HG03135 (cell line): ENCODE results near the gene DIO2.

Source experiments
- ATAC-seq: cut with Tn5 transposase; IDR thresholded peaks from one replicate; pipeline ENCODE4 v1.9.1; 2021; ENCODE audit warnings: mild to moderate bottlenecking, moderate library complexity; ENCODE audit not compliant: unreplicated experiment

The DIO2 gene

DNA sequence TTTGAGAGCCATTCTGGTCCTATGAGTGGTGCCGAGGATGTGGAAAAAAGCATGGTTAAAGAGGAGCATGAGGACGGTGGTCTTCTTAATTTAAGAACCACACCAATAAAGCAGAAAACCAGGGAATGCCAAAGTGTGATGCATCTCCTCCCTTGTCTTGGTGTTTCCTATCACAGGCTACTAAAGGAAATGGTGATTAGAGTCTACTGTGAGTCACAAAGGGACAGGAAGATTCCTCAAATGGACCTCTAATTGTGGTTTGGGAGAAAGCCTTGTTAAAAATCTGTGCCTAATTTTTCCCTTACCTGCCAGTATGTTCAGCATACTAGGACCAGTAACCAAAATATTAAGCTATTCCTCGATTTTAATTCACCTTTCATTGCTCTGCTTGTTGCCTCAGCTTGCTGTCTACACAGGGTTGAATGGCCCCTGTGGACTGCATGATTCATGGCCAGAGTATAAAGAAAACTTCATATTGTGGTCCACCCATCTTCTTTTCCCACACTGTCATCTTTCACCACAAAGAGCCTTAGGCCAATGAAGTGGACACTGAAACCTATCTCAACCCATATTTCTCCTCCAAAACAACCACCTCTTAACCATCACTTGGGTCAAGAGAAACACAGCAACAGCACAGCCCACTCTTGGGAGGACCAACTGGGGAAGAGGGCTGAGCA is 38.8 kb downstream of the DIO2 start:
- ATAC-seq, result no peak

DNA sequence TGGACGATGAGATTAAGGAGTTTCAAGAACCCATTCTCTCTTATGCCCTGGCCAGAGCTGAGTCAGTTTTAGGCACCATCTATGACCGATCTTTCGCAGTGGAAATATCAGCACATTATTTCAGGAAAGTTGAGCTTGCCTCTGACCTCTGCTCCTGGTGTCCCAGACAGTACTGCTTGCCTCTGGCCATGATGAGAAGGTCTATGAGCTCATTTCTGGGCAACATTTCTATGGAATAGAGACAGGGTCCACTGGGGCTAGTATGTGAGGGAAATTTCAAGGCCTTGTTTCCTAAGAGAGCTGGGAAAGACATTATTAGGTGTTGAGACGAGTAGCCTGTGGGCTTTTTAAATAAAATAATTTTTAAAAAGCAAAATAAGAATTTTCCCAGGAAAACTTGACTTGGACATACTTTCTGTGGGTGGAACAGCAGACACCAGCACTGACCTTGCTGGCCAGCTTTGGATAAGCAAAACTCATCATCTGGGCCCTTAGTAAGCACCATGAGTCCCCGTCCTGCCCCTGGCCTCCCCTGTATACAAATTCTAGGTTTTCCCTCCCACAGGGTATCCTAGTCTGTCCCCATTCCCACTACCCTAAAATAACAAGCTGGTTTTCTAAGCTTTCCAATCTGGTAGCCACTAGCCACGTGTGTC is 43.4 kb downstream of the DIO2 start:
- no peak for ATAC-seq

DNA sequence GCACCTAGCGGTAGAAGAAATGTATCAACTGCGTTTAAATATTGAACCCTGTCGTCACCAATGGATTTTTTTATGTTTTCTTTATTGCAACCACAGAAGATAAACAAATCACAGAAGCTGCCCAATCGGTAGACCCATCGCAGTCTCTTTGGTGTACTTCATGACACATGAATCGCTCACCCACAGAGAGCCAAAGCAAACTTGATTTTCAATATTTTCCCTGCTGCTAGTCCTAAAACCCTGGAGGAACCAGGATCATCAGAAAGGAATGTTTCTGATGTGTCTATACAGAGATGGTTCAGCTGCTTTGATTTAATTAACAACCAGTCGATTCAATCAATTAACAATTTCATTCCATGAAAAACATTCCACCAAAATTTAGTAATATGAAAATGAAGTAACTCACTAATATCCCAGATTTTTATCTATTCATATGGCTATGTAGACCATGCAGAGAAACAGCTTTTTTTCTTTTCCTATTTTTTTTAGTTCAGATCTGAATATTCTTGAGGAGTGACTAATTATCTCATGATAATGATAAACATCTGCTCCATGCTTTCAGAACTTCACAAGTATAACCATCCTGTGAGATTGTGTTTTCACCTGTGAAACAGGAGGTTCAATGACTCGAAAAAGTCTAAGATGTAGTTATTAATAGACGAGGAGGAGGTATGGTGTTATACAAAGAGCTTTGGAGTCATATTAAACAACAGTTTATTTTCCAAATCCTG is 46.1 kb downstream of the DIO2 start:
- ATAC-seq, result no peak

DNA sequence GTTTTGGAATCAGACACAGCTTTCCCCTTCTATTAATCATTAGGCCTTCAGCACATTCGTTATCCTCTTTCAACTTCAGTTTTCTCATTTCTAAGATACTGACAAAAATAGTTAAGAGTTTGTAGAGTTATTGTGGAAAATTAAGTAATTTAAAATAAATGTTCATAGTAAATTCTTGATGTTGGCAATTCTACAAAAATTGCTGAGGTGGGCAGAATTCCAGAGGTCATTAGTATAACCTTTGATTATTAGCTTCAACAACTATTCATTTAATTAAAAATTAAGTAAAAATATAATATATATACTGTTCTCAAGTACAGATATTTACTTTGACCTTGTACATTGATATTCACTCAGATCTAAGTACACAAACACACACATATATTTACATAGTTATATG is 58.5 kb downstream of the DIO2 start:
- ATAC-seq, result no peak

DNA sequence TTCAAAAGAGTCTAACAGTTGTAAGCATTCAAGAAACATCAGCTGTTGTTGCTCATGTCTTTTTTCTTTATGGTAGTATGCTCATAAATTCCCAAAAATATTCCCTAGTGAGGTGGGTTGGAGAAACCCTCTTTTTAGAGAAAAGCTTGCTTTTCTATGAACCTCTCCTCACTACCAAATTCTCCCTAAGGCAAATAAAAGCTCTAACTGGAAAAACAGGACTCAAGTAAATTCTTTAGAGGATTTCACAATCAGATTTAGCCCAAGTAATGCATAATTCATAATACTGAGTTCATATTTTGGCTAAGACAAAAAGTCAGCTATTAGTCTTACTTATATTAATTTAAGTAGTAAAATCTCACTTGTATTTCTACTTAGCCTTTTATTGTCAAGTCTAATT is 59.1 kb downstream of the DIO2 start:
- no peak for ATAC-seq

DNA sequence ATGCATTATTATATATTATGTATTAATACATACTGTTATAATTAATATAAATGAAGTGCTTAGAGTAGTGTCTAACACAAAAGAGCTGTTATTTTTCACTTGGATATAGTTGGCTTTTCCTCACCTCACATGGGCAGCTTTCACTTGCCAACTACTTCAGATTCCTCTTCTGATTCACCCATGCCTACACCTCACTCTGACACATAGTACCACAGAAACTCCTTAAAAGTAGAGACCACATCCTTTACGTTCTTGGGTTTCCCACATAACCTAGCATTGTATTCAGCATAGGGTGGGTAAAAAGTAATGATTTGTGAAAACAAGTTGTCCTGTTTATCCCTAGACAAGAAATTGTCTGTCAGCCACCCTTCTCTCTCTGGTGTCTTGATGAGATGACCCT is 61.0 kb downstream of the DIO2 start:
- no peak for ATAC-seq
